ENCODE results near the gene GRWD1.

Gene GRWD1

DNA sequence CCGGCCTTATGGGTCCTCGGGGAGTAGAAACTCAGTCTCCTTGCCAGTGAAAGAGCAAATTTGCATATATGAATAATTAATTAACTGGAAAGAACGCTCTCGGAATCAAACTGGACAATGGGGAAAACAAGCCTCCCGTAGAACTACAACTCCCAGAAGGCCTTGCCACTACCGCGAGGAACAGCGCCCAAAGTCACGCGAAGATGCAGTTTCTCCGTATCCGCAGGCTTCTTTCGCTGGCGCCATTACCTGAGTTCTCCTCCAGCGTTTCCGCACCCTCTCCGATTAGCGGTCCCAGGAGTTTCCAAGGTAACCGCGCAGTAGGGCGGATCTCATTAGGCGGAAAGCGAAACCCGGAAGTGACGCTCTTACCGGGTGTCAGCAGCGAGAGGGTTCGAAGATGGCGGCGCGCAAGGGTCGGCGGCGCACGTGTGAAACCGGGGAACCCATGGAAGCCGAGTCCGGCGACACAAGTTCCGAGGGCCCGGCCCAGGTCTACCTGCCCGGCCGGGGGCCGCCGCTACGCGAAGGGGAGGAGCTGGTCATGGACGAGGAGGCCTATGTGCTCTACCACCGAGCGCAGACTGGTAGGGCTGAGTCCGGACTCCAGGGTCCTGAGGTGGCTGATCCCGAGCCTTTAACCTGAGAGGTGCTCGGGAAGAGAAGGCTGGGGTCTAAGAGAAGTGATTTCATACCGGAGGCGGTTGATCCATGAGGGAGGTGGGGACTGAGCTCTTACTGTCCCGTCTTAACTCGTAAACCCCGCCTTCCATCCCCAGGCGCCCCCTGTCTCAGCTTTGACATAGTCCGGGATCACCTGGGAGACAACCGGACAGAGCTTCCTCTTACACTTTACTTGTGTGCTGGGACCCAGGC is at the start of gene GRWD1:
GRWD1 (plus strand) TSS at position 378 of the 876 bp plus-strand sequence; CDS start at position 401, 23 bp downstream.
- peak; percentile 96 for DNase-seq

DNA sequence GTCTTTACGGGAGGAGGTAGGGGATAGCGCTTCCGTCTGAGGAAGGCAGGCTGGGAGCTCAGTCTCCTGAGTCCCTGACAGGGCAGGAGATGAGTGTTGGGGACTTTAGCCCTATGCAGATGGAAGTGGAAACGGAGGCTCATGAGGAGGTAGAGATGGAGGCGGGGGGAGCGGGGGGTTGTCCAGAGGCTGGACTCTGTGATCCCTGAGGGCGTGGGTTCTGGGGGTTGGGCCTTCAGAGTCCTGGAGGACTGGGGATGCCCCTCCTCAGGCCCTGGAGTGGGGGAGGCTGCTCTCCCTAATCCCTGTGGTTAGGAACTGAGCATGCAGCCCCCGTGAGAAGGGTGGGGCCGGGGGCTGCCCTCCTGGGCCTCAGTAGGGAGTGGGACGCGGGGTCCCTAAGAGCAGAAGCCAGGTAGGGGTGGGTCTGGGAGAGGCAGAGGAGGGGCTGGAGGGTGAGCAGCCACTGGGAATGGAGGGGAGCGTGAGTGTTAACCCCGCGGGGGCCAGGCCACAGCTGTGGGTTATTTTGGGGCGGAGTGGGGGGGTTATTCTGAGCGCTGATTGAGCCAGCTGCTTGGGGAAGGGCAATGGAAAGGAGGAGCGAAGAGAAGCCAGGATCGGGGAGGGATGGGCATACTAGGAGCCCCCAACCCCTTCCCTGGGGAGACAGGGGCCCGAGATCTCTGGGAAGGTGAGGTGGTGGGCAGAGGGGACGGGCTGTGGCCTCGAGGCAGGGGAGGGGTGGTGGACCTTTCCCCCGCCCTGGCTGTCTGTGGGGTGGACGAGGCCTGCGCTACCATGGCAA is 49.6 kb upstream of the GRWD1 start:
- DNase-seq, result no peak

DNA sequence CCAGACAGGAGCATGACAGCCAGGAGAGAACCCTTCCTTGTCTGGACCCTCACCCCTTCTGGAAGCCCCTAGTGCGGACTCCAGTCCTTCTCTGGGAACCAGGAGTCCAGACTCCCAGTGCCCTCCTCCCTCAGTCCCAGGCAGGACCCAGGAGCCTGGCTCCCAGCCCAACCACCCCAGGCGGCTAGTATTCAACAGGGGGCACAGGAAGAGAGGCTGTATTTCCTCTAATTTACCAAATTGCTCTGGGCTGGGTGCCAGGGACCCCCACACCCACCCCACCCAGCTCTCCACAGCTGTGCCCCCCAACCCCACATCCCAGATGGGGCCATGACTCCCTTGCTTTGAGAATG is 49.0 kb upstream of the GRWD1 start:
- no peak for DNase-seq

DNA sequence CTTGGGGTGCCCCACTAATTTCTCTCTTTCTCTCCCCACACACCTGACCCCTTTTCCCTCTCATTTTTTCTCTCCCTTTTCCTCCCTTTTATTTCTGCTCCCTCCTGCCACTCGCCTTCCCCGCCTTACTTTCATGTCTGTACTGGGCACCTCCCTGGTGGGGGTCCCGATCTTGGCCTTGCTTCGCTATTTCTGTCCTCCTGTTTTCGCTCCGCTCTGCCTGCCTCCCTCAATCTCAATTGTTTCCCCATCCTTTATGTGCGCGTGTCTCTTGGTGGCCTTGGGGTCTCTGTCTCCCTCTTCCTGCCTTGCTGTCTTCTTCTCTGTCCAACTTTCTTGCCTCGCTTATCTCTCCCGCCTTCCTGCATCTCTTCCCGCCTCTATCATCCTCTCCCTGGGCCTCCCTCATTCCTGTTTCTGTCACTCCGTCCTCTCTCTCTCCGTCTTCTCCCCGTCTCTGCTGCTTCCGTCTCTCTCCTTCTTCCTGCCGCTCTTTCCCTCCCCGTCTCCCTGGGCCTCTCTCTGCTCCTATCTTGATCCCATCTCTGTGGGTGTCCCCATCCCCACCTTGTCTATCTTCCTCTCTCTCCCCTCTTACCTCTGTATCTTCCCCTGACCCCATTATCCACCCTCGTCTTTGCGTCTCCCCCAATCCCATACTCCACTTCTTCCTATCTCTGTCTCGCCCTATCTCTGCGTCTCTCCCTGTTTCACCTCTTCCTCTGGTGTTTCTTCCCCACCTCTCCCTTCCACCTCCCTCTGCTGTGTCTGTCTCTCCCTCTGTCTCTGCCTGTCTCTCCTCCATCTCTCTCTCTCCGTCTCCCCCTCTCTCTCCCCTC is 48.3 kb upstream of the GRWD1 start:
- DNase-seq, result no peak

DNA sequence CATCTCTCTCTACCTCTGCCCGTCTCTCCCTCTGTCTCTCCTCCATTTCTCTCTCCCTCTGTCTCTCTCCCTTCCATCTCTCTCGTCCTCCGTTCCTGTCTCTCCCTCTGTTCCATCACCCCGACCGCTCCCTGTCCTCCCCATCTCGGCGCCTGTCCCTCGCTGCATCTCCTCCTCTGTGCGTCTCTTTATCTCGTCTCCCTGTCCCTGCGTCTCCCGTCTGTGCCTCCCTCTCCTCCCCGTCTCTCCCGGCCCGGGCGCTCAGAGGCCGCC is 47.7 kb upstream of the GRWD1 start:
- DNase-seq, result no peak

DNA sequence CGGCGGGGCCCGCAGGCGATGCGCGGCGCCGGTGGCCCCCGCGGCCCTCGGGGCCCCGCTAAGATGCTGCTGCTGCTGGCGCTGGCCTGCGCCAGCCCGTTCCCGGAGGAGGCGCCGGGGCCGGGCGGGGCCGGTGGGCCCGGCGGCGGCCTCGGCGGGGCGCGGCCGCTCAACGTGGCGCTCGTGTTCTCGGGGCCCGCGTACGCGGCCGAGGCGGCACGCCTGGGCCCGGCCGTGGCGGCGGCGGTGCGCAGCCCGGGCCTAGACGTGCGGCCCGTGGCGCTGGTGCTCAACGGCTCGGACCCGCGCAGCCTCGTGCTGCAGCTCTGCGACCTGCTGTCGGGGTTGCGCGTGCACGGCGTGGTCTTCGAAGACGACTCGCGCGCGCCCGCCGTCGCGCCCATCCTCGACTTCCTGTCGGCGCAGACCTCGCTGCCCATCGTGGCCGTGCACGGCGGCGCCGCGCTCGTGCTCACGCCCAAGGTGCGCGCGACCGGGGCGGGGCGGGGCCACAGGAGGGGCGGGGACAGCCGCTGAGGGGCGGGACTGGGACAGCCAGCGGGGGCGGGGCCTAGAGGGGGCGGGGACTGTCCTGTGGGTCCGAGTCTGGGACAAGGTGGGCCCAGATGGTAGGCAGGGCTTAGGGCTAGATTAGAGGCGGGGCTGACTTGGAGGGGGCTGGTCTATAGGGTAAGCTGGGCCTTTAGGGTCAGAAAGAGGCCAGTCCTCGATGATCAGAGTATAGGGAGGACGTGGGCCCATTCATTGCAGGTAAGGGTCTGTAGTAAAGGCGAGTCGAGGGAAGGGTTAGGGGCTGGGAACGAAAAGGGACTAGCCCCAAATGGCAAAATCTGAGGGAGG is 47.2 kb upstream of the GRWD1 start:
- peak; percentile 89 for DNase-seq

DNA sequence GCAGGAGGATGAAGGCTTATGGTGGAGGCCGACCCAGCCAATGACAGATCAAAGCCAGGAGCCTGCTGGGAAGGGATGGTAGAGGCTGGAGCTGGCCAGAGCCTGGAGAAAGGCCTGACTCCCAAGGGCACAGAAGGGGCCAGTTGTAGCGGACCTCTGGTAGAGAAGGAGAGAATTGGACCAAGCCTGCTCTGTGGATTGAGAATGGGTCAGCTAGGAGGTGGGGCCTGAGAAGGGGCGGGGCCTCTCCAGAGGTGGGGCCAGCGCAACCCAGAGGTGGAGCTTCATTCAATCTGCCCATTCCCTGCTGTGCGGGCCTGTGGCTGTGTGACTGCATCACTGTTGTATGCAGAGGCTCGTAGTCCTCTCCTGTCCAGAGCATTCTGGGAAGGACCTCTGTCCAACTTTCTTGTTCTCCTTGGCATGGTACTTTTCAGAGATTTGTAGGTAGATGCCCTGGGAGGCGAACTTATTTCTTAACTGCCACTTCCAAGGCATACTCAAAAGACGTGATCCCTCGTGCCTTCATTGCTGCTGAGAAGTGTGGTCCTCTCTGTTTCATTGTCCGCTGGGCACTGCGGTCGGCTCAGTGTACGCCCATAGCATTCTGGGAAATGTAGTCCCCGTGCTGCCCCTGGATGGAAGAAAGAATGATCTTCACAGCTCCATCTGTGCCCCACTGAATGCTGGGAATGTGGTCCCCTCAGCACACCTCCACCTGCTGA is 45.6 kb upstream of the GRWD1 start:
- peak; percentile 32 for DNase-seq

DNA sequence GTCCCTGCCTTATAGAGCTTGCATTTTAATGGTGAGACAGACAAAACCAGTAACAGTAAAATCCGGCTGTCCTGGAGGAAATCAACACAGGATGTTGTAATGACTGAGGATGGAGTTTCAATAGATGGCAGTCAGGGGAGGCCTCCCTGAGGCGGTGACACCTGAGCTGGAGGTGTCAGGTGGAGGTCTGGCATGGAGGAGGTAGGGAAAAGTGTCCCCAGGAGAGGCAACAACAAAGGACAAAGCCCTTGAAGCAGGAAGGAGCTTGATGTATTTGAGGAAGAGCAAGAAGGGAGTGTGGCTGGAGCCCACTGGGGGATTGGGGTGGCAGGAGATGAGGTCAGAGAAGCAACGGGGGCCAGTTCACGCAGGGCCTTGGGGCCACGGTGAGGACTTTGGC is 44.5 kb upstream of the GRWD1 start:
- DNase-seq, result no peak

DNA sequence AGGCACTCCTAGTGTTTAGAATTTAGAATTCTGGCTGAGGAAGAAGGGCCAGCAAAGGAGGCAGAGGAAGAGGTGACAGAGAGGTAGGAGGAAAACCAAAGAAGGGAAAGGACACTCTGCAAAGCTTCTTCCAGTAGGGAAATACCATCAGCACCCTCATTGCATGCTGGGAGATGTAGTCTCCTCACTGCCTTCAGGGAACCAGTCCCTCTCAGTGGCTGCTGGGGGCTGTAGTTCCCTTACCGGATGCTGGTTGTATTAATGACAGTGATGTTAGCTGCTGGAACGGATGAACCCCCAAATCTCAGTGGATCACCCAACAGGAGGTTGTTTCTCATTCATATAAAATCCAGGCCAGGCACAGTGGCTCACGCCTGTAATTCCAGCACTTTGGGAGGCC is 42.2 kb upstream of the GRWD1 start:
- DNase-seq, result peak; percentile 48

DNA sequence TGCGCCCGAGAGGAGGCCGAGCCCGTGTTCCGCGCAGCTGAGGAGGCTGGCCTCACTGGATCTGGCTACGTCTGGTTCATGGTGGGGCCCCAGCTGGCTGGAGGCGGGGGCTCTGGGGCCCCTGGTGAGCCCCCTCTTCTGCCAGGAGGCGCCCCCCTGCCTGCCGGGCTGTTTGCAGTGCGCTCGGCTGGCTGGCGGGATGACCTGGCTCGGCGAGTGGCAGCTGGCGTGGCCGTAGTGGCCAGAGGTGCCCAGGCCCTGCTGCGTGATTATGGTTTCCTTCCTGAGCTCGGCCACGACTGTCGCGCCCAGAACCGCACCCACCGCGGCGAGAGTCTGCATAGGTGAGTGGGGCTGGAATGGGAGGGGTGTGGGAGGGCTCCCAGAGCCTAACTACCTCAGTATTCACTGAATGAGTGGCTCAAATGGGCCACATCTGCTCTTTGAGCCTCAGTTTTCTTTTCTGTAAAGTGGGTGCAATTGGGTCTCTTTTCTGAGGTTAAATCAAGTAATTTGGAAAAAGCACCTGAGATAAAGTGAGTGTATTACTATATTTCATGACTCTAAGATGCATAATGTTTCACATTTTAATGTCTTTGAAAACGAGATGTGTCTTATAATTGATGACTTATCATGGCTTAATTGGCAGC is 40.6 kb upstream of the GRWD1 start:
- DNase-seq, result no peak

DNA sequence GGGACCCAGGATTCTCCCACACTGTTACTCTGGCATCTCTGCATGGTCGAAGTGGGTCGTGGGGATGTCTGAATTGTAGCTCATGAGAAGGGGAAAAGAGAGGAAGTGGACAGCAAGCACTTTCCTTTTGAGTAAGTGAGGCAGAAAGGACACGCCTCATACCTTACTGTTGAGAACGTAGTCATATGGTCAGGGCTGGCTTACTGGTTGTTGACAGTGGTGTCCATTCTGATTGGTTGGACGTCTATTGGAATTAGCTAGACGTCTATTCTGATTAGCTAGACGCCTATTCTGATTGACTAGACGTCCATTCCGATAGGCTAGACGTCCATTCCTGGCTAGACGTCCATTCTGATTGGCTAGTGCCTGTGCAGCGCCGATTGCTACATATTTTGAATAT is 39.9 kb upstream of the GRWD1 start:
- no peak for DNase-seq

DNA sequence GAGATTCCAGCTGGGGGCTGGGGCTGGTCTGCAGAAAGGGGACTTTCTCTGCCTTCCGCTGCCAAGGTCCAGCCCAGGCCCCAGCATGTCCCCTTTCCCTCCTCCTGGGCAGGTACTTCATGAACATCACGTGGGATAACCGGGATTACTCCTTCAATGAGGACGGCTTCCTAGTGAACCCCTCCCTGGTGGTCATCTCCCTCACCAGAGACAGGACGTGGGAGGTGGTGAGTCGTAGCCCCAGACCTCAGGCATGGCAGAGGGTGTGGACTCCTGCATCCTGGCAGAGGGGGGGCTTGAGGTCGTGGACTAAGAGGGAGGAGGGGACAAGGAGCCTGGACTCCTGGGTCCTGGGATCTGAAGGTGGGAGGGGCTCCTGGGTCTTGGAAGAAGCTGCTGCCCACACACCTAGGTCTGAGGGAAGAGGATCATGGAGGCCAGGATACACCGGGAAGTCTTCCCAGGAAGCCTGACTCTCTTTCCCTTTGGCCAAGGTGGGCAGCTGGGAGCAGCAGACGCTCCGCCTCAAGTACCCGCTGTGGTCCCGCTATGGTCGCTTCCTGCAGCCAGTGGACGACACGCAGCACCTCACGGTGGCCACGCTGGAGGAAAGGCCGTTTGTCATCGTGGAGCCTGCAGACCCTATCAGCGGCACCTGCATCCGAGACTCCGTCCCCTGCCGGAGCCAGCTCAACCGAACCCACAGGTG is 31.8 kb upstream of the GRWD1 start:
- no peak for DNase-seq

DNA sequence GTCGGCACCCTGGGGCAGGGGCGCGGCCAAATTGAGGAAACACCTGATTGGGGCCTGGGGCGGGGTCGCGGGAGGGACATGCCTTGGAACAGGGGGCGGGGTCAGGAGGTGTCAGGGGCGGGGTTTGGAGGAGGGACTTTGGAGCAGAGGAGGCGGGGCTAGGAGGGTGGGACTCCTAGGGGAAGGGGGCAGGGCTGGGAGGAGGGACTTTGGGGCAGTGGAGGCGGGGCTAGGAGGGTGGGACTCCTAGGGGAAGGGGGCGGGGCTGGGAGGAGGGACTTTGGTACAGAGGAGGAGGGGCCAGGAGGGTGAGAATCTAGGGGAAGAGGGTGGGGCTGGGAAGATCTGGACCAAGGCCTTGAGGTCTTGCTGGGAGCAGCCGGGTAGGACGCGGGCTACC is 30.4 kb upstream of the GRWD1 start:
- DNase-seq, result peak; percentile 88

DNA sequence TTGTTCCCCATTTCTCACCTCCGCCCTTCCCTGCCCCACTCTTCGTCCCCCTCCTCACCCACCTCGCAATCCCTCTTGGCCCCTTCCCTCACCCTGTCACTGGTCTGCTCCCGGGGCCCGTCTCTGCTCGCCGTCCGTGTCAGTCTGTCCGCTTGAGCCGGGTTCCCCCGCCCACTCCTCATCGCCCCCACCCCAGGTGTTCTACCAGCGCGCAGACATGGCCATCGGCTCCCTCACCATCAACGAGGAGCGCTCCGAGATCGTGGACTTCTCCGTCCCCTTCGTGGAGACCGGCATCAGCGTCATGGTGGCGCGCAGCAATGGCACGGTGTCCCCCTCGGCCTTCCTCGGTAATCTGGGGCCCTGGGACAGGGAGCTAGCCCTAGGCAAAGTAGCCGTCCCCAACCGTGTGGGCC is 30.0 kb upstream of the GRWD1 start:
- no peak for DNase-seq

DNA sequence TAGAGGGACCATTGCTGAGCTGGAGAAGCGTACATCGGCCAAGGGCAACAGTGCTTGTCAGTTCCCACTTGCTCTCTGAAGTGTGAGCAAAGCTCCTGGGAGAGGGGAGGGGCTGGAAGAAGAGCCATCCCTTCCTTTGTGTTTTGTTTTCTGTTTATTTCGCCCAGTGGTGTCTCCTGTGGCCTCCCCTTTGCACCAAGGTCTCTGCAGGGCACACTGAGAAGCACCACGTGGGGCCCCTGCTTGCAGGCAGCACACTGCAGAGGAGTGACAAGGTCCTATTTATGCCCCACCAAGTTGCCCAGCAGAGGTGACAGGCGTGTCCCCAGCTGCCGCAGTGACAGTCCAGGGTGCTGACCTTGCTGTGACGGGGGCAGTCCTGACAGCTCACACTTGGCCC is 28.4 kb upstream of the GRWD1 start:
- no peak for DNase-seq

DNA sequence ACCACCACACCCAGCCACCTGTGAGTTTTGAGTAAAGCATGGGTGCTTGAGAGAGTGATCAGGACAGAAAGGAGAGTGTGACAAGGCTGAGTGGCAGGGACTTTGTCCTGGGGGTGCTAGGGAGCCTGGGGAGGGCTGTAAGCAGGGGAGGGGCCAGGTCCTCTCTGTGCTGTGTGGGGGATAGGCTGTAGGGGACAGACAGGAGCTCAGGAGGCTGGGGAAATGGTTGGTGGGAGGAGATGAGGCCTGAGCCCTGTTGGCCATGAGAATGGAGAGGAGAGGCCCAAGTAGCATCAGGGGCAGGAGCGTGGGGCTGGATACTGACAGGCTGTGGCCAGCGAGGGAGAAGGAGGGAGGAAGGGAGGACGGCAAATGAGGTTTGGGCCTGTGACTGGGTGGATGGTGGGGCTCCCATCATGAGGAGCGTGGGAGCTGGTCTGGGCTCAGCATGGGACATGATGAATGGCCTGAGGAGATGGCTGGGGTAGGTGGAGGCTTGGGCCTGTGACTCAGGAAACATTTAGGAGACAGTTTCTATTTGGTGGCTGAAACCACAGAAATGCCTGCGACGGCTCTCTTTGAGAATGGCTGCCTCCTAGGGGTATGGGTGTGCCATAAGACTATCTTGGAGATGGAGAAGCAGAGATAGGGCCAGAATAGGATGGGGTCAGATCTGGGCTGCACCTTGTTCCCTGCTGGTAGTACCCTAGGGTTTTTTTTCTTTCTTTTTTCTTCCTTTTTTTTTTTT is 27.3 kb upstream of the GRWD1 start:
- no peak for DNase-seq

DNA sequence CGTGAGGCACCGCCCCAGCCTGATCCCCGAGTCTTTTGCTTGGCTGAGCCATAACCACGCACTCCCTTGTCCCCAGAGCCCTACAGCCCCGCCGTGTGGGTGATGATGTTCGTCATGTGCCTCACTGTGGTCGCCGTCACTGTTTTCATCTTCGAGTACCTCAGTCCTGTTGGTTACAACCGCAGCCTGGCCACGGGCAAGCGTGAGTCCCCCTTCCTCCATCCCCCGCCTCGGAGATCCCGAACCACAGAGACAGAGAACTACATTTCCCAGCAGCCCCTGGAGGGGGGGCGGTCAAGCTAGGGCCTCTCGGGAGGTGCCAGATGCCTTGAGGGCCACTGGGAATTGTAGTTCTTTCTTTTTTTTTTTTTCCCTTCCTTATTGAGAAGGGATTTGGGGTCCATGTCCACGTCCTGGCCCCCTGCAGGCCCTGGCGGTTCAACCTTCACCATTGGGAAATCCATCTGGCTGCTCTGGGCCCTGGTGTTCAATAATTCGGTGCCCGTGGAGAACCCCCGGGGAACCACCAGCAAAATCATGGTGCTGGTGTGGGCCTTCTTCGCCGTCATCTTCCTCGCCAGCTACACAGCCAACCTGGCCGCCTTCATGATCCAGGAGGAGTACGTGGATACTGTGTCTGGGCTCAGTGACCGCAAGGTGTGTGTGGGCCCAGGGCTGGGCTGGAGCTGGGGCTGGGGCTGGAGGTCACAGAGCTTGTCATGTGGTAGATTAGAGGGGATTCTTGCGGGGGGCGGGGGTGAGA is 26.4 kb upstream of the GRWD1 start:
- peak; percentile 77 for DNase-seq

DNA sequence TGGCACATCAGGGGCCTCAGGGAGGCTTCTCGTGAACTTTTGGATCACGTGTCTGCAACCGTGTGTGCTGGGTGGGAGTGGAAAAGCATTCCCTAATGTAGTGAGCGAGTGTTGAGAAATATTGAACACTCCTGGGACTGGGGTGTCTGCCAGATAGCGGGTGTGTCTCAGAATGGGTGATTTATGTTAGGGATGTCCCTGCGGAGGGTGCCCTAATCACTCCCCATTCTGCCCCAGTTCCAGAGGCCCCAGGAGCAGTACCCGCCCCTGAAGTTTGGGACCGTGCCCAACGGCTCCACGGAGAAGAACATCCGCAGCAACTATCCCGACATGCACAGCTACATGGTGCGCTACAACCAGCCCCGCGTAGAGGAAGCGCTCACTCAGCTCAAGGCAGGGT is 24.2 kb upstream of the GRWD1 start:
- DNase-seq, result no peak

DNA sequence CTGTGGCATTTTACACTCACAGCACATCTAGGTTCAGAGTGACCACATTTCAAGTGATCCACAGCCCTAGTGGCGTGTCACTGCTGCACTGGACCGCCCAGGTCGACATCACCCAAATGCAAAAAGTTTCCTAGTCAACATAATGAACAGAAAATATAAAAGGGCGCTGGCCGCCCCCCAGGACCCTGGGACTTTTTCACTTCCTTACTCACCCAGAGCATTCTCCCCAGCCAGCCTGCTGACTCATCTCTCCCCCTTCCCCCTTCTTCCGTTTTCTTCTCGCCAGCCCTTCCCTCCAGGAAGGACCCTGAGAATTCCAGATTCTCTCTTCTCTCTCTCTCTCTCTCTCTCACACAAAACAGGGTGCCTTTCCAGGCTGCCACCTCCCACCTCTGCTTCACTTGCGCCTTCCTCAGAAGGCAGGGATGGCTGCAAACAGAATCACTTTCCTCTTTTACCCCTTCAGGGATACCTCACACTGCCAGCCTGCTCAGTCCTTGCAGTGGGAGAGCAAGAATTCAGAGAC is 21.0 kb upstream of the GRWD1 start:
- DNase-seq, result no peak

Data from stimulated activated CD4-positive, alpha-beta T cell treated with anti-CD3 and anti-CD28 coated beads, Interleukin-1b, Interleukin-23, amount 100 ng/mL, for 48 hours (primary cell).